HG03432 (cell line): ENCODE results near the gene FYN.

Source experiments
- ATAC-seq: cut with Tn5 transposase; IDR thresholded peaks from one replicate; pipeline ENCODE4 v1.9.1; 2021; ENCODE audit warnings: mild to moderate bottlenecking, moderate library complexity; ENCODE audit not compliant: unreplicated experiment

FYN gene

DNA sequence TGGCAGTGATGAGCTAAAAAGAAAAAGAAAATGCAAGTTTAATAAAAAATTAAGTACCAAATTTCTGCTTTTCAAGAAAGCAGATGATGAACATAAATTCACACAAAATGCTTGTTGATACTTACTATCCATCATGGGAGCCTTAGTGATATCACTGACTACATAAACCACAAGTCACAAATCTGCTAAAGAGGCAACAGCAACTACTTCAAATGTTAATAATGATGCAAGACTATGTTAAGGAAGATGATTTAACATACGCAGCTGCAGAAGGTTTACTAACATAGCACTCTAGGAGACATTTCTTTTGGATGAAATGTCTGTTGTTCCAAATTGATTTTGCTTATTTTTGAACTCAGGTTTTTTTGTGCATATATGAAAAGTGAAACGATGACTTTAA, 18.6 kb downstream of the FYN start:
- no peak for ATAC-seq

DNA sequence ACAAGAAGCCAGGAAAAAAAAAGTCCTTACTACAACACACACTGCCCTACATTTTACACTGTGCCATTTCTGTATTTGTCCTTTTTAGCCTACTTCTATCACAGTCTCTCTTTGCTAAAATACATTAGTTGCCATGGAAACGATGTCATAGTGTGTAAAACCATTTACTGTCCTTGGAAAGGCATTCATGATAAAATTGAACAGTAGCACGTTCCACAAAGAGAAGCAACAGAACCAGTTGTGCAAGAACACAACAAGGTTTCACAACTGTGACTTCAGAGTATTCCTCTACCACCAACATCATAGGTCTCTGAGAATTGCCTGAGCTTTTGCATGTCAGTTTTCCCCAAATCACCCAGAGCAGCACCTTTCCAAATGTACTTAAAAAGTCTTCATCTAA, 20.5 kb downstream of the FYN start:
- no peak for ATAC-seq

DNA sequence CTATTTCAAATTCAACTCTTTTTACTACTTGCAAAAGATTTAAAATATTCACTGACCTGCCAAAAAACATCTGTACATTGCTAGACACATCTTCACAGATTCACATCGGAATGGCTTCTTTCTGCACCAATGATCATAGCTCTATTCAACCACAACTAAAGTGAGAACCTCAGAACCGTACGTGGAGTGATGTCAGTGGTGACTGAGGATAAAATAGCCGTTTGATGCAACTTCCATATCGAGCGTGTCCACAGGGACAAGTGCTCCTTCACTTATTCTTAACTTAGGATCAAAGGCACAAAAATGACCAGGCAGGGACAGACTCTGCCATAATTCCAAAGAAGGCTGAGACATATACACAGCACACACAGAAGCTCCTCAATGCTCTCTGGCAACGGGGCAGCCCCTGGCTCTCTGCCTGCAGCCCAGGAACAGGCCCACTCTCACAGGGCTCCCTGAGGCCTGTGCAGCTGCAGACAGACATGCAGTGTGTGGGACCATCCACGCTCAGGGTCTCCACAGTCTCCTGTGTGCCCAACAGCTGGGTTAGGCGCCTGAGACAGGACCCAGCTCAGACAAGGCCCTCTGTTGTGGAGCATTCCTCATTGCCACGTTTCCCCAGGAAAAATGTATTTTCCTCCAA, 22.8 kb downstream of the FYN start:
- ATAC-seq = peak; percentile 62

DNA sequence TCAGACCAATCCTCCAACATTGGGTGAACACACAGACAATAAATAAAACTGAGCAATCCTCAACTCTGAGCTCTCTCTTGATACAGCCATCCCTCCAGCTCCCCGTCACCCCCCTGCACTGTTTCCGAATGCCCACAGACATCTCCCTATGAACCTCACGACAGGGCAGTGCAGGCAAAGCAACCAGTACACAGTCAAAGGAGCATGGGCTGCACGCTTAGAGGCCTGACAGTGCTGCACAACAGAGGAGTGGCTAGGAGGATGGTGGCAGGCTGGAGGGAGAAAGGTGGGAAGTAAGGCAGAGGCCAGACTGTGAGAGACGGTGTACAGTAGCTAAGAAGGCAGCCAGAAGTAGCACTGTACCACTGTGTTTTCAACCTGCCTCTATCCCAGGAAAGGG, 24.0 kb downstream of the FYN start:
- no peak for ATAC-seq

DNA sequence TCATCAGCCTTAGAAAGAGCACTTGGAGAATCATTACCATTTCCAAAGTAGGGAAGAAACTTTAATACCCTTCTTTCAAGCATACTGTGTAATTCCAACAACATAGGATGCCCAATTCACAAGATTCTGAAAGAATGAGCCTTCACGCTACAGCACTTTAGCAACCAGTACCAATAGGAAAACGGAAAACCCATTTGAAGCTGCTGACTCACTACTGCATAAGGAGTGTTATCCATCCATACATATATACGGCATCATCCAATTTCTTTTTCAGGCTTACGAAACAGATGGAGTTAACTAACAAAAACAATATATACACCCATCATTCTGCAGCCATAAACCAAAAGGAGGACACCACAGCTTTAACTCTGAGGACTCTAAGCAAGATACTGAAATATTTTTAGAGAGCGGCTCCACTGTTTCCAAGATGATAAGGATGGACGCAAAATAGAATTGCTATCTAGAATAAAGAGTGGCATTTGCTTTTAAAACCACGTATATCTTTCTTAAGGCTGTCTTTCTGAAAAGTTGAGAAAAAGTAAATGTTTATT, 24.9 kb downstream of the FYN start:
- no peak for ATAC-seq

DNA sequence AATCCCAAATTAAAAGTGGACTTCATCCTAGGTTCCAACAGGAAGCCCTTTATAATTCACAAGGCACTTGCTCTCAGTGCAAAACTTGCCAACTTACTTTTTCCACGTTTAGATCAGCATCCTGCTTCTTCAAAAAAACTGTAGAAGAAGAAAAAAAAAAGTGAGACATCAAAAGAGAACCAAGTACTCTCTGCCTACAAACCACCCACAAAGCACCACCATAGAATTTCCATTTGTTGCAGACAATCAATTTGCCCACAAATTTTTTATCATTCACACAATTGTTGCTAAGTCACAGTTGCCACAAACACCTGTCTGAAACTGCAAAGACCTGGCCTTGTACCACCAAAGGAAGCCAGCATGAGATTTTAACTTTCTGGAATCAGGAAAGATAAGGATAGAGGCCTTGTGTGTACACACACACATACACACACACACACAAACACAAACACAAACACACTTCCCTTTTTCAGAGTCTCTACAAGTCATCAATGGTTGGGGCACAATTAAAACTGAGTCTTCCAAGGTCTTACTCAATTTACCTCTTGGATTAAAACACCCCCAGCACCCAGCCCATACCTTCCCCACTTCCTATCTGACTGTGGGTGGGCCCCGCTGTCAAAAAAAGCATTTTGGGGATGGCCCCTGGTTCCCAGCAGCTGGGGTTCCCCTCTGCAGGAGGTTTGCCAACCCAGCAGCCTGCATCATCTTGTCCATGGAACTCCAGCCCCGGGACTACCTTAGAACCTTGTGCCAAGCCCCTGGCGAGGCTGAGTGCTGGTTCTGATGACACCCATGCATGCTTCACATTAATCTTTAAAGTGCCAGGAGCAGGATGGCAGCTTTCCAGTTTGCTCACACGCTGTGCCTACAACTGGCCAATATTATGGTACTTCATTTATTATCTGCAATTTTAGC, 26.5 kb downstream of the FYN start:
- ATAC-seq = no peak

DNA sequence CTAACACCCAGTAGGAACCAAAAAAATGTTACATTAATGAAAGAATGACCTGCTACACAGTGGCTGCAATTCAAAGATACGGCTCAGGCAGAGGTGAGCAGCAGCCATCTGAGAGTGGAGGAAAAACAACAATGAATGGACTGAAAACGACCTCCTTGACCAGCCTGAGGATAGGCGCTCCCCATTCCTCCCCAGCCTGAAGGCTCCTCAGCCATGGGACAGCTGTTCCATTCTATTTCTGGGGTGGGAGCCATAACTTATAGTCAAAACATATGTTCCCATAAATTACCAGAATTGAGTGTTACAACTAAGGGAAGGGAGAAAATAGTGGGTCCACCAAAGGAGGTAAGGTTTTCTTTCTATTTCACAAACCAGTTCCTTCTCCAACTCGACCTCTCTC, 27.2 kb downstream of the FYN start:
- no peak for ATAC-seq

DNA sequence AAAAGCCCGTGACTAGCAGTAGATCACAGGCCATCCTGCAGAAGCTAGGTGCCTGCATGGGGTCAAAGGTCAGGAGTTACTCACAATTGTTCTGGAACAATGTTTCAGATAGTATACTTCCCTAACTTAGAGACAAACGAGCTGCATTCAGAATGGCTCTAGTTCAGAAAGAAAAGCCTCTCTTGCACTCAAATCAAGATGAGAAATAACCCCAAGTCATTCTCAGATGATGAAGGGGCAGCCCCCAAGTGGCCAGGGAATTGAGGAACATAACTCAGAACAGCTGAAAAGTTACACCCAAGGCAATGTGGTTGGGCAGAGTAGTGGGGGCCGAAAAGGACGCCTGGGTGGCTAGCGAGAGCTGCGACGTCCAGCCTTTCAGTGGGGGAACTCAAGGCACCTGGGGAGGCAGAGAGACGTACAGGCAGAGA, 27.8 kb downstream of the FYN start:
- peak; percentile 71 for ATAC-seq

DNA sequence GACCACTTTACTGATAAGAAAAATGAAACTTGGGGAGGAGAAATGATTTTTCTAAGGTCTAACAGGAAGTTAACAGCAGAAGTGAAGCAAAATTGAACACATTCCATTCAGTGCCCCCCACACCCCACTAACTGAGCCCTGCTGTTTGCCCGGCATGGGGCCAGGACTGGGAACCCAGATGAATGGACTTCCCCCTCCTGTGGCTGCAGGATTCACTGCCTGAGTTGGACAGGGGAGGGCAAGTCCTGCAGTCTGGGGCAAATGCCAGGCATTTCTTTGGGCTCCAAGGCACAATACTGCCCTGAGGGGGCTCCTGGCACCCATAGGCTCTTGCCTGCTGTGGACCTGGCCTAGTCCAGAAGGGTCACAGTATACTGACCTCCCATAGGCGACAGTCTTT, 28.3 kb downstream of the FYN start:
- peak; percentile 29 for ATAC-seq

DNA sequence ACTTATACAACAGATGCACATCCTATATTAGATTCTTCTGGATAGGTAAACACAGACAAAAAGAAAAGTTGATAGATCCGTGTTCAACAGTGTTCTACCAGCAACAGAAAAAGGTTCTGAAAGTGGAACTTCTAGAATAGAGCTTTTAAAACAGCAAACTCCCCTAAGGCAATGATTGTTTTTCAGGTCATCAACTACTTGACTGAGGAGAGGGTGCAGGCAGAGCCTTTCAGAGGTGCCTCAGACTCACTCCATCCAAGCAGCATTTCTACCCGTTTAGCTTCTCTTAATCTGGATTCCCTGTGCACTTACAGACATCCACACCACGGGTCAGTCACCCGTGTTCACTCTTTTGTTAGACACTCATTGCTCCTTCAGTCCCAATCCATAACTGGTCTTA, 28.9 kb downstream of the FYN start:
- ATAC-seq = peak; percentile 52

DNA sequence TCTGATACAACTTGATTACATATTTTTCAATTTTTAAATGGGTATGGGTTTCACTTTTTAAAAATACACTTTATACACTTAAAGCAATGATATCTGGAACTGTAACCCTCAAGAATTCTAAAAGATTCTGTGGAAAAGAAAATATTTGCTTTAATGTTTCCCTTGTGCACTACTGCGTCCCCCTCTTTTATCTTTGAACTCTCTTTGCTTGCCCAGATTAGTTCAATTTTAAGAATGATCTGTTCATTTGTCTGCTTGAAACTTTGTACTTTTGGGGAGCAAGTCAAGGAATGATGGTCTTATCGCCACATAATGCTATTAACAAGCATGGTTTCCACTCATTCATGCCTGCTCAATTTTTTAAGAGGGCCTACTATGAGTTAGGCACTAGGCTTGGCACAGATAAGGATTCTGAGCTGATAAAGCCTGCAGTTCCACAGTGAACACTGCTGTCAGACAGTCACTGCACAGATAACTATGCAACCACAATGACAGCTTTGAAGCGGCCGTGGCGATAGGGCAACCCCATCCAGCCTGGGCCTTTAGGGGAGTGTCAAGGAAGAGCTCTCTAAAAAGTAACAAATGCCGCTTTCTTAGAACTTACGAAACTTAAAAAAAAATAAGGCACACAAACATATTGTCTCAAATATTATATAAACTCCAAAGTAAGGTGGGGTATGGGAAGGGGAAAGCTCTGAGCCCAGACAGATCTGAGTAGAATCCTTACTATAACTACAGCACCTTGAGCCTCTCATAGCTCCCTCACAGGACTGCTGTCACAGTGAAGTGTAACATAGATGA, 29.7 kb downstream of the FYN start:
- ATAC-seq = no peak

DNA sequence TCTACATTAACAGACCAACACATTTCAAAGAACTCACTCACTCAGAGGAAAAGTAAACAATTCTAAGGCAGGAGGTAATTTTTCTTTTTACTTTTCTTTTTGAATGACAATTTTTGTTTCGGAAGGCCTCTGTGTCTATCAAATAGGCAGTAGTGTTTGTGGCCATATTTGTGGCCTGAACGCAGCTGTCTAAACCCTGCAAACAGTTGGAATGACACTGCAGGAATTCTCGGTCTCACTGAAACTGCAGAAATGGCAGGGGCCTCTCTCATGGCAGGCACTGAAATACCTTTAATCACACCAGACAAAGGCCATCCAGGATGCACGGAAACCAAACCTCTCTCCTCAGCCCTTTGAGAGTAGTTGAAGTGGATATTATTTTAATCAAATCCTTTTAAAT, 30.4 kb downstream of the FYN start:
- no peak for ATAC-seq

DNA sequence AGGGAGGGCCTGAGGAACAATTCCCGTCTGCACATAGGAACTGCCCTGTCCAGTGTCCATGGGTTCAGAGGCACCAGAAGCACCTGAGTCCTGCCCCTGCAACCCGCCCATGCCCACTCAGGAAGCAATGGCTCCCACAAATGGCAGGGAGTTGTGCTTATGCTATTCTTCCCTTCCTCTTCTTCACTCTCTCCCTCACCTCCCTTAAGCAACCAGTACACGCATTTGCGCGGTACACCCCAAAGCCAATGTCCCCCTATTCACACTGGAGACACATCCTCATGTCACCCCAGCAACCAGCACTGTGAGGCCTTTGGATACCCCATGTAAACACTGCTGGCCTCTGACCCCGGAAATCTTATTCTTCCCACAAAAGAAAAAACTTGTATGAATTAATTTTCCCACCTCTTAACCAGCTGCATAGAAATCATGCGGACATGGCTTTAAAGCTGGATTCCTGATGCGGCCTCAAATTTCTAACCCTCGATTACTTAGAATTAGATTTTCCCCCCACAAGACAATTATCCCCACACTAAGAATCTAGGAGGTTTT, 30.9 kb downstream of the FYN start:
- no peak for ATAC-seq

DNA sequence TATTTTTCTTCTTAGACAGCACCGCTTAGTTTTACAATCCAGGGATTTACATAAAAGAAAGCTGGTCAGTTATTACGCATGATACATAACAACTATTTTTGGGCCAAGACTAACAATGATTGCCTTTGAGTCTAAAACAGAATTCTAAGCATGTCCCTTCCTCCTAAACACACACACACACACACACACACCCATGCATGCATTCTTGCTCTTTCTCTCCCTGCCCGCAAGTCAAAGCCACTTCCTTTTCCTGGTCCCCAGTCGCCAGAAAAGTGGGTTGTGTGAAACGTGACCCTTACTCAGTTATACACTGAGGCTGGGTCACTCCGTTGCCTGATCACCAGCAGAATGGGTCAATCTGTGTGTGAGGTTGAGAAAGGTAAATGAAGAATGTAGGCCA, 31.4 kb downstream of the FYN start:
- no peak for ATAC-seq

DNA sequence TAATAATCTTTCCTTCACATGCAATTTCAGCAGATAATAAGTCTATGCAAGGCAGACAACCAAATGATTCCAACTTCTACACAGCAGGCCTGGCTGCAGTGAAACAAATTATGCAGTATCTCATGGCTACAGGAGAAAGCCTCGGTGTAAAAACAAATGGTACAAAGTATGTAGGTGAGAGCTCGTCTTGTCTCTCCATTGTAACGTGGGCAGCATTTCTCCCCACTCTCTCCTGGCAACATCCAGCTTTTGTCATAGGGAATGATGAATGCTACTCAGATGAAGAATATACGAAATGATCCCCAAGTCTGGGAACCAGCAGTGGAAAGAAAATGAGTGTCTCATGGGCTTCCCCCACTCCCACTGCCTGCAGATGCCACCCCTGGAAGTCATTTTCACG, 32.4 kb downstream of the FYN start:
- no peak for ATAC-seq

DNA sequence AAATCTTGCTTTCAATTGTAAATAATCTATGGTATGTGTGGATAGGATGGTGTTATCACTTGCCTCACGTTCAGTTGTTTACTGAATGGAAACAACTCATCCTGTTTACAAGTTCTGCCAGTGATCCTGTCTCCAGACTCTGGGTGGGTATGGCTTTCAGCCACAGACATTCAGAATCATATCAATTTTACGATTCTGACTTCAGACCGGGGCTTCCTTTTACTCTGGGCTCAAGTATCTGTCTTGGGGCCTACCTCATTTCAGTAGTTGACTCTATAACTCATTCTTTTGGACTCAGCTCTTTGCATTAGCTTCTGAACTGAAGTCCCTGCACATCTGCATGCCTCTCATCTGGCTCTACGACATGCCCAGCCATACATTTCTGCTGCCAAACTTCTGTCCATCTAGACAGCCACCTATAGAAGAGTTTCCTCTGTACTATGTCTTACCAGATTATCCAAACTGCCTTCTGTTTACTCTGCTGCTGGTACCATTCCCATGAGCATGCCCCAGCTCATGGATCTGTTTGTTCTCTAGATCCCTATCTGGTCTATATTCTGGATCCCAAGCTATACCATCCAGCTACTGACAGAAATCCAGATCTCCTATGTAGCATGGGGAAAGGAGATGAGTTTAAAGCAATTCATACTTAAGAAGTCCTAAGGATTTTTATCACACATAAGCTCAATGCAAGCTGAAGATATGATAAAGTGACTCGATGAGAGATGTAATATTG, 34.3 kb downstream of the FYN start:
- peak; percentile 27 for ATAC-seq

DNA sequence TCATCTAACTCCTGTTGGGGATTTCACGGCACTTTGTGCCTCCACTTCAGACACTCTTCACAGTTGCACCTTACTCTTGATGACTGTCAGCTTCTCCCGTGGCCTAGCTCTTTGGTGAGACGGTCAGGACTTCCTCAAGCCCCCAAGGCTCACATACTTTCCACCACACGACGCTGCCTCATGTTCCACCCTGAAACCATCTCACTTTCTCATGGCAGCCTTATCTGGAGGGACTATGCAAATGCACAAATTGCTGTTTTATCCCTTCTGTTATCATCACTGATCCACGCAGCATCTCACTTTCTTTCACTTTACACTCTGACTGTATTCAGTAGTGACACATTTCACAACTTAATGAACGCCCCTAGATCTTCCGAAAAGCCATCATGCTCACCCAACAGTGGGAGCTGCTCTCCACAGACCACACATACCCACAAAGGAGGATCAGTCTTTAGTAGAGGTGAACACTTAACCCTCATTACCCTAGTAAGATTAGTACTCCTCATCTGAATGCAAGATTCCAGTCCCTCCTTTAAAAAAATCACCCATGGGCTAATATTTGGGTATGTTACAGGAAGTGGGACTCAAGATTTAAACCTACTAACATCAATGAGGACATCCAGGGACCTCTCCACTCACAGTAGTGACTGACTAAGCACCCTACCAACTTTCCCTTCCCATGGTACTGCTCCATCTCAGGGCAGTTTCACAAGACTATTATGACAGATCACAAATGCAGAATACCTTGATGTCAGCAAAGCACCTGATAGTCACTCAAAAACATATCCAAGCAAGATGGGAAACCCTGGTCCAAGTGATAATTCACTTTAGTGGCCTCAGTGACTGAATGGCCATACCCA, 35.4 kb downstream of the FYN start:
- peak; percentile 72 for ATAC-seq

DNA sequence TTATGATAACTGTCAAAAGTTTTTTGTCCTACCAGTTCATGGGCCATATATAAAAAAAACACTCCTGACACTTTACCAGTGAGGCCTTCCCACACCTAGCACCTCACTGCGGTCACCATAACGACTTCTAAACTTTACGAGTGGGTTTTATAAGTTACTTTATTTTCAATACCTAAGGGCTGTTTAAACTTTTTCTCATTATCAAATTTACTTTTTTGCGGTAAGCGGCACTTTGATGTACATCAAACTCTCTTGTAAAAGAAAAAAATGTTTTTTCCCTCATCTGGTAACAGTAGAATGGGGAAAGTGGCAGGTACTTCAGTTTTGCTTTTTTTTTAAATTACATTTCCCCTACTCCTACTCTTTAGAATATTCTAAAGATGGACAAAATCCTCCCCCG, 36.2 kb downstream of the FYN start:
- ATAC-seq = no peak

DNA sequence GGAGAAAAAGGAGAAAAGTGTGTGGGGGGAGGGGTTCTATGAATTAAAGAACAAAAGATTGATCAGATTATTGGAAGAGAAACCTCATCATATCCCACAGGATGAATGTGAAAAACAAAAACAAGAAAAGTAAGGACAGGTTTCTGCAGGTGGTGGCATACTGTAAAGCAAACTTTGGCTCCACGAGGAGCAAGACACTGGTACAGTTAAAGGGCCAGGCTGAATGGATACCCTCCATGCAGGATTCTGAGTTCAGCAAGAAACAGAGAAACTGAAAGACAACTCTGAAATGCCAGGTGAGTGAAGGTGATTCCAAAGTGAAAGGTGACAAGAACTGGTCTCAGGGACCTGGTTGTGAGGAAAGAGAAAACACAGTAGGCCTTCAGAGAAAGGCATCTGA, 37.4 kb downstream of the FYN start:
- no peak for ATAC-seq
